HTERT RPE-1 (cell line): ENCODE data around the gene NSMF.

Source experiments
- in situ Hi-C: fragments of 300-500 bp; cut with MboI; formaldehyde crosslinking; loops from 4 replicates; pipeline ENCODE4 v1.14.3; 2020; ENCODE audit warnings: low sequenced_read_pairs

NSMF gene, protein sequence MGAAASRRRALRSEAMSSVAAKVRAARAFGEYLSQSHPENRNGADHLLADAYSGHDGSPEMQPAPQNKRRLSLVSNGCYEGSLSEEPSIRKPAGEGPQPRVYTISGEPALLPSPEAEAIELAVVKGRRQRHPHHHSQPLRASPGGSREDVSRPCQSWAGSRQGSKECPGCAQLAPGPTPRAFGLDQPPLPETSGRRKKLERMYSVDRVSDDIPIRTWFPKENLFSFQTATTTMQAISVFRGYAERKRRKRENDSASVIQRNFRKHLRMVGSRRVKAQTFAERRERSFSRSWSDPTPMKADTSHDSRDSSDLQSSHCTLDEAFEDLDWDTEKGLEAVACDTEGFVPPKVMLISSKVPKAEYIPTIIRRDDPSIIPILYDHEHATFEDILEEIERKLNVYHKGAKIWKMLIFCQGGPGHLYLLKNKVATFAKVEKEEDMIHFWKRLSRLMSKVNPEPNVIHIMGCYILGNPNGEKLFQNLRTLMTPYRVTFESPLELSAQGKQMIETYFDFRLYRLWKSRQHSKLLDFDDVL

GRCh38 chr9:137459152-137459600 is at the start of gene NSMF:
TSS of gene NSMF (minus strand) at chr9:137459334. CDS start at chr9:137459102, 232 bp downstream.
- in situ Hi-C loops, result no loop called here

DNA sequence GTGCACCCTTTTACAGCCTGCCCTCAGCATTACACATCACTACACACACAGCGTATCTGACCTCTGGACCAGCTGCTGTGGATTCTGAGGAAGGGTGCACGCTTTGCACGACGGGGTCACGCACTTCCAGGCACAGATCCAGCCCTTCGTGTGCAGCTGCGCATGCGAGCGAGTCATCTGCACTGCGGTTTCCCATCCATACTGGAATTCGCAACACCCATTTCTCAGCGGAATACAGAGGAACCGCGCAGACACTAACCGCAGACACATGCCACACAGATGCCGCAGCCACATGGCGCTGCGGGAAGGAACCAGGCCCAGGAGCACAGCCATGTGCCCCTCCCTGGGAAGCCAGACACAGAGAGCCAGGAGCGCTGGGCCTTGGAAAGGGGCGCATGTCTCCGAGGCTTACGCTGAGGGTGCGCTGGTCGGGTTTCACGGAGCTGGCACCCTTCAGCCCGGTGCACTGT is 47.6 kb upstream of the NSMF start:
- in situ Hi-C loops, result no loop called here

GRCh38 chr9:137506274-137506673 is 47.1 kb upstream of the NSMF start:
- in situ Hi-C loops, result no loop called here

DNA sequence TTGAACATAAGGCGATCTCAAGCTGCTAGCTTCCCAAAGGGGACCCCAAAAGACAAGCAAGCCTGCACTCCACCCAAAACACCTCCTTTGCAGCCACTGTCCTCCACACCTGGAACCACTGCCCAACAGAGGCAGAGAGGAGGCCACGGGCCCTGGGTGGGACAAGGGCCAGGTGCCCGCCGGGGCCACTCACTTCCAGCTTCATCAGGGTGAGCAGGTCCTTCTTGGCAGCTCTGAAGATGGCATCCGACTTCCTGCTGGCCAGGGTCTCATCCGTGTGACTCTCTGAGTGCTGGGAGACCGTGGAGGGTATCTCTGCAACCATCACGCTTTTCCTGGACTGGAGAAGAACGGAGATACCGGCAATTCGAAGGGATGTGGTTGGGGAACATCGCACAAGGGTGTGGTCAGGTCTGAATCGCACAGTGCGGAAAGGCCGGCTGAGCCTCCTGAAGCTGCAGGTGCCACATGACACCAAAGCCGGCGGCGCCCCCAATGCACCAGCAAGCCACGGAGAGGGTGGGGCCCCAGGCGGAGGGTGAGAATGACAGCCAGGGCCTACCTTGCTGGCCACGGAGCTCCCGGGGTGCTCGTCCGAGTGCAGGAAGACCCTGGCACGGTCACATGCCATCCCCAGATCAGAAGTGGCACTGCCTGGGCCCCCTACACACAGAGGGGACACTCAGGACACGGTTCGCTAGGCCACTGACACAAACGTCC is 46.4 kb upstream of the NSMF start:
- in situ Hi-C loops, result no loop called here

DNA sequence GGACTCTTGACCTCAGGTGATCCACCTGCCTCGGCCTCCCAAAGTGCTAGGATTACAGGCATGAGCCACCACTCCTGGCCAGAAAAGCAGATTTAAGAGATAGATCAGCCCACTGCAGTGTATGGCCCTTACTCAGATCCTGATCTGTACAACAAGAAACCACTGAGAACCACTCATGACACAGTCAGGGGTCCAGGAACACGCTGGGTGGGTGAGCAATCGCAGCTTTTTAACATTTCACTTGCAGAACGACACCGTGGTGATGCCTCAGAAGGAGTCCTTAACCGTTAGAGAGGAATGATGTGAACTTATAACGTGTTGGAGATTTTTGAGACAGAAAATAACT is 45.3 kb upstream of the NSMF start:
- in situ Hi-C loops, result no loop called here

GRCh38 chr9:137502008-137502911 is 43.1 kb upstream of the NSMF start:
- in situ Hi-C loops, result no loop called here

- in situ Hi-C loops, result no loop called here
These were observed 42.3 kb upstream of the NSMF start for GRCh38 chr9:137501457-137501856.

DNA sequence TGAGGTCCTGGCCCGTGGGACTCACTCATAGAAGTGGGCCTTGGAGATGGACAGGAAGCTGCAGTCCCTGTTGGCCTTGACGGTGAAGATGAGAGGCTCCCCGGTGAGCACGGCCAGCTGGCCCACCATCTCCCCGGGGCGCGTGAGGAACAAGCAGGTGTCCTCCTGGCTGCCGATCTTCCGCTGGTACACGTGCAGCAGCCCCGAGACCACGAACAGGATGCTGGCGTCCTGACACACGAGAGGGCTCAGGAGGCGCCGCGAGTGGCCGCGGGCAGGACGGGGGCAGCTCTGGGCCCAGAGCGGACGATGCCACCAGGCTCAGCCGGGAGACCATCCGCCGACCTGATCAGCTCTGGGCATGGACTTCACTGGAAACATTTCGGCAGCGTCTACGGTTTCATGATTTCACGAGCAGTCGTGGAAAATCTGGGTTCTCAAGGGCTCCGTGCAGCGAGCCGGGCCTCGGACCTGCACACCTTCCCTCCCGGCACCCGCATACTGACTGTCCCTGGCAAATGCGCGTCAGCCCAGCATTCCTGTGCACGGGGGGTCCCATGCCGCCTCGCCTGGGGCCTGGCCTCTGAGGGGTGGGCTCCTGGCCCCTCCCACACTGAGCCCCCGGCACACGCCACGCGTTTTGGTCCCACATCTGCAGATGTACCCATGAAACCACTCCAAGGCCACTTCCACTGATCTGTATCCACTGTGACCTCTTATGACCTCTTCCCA is 41.7 kb upstream of the NSMF start:
- in situ Hi-C loops, result no loop called here

- in situ Hi-C loops, result no loop called here
These were observed 40.9 kb upstream of the NSMF start for GRCh38 chr9:137499858-137500661.

- in situ Hi-C loops, result no loop called here
These were observed 40.3 kb upstream of the NSMF start for GRCh38 chr9:137499416-137499815.

GRCh38 chr9:137498720-137499150 is 39.6 kb upstream of the NSMF start:
- in situ Hi-C loops, result no loop called here

DNA sequence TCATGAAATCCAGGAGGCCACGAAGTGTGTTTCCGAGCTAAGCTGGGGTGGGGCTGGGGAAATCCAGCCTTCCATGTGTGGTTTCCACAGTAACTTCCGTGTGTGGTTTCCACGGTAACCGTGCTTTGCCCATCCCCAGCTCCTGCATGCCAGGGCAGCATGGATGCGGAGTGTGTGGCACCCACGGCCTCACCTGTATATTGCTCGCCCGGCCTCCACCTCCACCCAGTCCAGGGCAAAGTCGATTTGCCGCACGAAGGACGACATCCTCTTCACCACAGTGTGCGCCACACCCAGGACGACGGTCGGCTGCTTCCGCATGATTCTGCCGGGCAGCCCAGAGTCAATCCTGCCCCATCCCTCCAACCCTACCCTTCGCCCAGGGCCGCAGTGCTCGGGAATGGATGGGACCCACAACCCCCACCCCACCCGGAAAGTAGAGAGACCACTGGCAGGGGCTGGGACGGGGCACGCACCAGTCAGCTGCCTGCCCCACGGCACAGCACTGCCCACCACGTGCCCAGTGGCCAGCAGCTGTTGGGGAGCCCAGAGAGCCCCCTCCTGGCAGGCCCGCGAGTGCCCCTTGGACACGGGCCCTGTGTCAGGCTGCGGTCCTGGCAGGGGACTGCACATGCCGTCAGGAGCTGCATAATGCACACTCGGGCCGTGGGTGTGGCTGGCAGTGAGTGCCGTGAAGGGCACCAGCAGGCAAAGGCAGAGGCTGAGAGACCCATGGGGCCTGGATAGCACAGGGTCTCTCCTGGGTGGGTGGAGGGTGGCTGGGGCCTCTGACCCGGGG is 39.0 kb upstream of the NSMF start:
- in situ Hi-C loops, result no loop called here

GRCh38 chr9:137496601-137497375 is 37.7 kb upstream of the NSMF start:
- in situ Hi-C loops, result no loop called here

DNA sequence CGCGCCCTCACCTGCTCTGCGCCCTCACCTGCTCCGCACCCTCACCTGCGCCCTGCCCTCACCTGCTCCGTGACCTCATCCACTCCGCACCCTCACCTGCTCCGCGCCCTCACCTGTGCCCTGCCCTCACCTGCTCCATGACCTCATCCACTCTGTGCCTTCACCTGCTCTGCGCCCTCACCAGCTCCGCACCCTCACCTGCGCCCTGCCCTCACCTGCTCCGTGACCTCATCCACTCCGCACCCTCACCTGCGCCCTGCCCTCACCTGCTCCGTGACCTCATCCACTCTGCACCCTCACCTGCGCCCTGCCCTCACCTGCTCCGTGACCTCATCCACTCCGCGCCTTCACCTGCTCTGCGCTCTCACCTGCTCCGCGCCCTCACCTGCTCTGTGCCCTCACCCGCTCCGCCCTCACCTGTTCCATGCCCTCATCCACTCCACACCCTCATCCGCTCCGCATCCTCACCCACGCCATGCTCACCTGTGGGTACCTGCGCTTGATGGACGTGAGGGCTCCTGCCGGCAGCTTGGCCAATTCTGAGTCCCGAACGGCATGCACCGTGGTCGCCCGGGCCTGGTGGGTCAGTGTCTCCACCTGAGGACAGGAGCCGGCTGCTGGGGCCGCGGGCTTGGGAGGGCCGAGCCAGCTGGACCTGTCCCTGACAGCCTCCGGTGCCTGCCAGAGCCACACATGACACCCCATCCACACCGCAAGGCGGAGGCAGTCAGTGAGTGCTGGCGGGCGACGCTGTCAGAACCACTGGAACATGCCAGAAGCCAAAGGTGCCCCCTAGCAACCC is 35.6 kb upstream of the NSMF start:
- in situ Hi-C loops, result no loop called here

DNA sequence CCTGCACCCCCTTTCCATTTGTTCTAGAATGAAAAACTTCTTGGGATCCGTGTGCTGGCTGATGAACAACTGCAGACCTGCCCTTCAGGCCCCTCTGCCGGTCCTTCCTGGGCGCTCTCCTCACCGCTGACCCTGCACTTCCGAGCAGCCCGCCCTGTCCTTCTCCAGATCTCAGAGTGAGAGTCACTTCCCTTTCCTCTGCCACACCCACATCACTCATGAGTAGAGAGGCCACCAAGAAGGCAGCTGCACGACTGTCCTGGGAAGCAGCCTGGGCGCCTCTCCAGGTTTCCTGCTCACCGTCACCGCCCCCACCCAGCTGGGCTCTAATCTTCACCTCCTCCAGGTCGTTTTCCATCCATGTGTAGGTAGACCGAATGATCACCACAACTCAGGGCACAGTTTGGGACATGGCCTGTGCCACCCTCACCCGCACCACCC is 35.0 kb upstream of the NSMF start:
- in situ Hi-C loops, result no loop called here

DNA sequence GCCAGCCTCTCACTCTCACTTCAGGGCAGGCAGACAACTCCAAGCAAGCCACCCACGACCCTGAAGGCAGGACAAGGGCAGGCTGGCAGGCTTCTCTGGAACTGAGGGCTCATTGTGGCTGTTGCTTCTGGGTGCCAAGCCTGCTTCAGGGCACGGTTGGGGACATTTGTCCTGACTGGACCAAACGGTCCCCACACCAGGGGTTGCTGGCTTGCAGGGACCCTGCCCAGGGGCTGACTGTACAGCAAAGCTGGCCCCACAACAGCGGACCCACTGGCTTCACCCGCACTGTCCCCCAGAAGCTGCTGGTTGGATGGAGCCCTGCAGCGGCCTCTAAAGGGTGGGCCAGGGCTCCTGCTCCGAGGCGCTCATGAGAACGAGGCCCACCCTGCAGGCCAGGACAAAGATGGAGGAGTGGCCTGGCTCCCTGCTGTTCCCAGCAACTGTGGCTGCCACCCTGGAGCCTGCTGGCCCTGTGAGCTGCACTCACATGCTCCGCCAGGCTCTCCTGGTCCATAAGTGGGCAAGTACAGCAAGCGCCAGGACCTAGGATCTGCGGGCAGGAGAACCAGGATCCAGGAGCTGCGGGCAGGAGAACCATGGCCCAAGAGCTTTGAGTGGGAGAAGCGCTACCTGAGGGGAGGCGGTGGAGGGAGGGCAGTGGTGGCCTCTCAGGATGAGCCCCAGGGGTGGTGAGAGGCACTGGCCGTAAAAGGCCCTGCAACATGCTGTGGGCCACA is 34.4 kb upstream of the NSMF start:
- in situ Hi-C loops, result no loop called here
